K562 (cell line): ENCODE results near the gene ADAM10. TPM values are rescaled to one million over a fixed set of nuclear protein-coding genes. Genes with fewer than 3 reads are reported as not detected.

ENCODE experiments used
- CHD1 ChIP-seq: fragments of 200-600 bp; sonication (generic); IDR thresholded peaks from one replicate; pipeline ENCODE4 v1.6.1; 2012; ENCODE audit warnings: mild to moderate bottlenecking, moderate library complexity, low read length, inconsistent platforms
- CREB1 ChIP-seq, 2 experiments: sonication (generic) in 1 of 2; formaldehyde crosslinking in 1 of 2; IDR thresholded peaks; 2 replicates each; pipeline versions ENCODE4 v1.6.1 to v1.8.0; 2012 to 2022; ENCODE audit warnings: inconsistent platforms in 1 of 2, mild to moderate bottlenecking in 1 of 2, missing genetic modification reagents in 1 of 2, moderate library complexity in 1 of 2
- E4F1 ChIP-seq: fragments of 250-450 bp; sonication (Bioruptor Pico); IDR thresholded peaks from 2 replicates; pipeline ENCODE4 v1.5.0; 2021; ENCODE audit warnings: mild to moderate bottlenecking, borderline replicate concordance
- GABPA ChIP-seq: fragments of 200-800 bp; sonication (Bioruptor generic); conservative IDR thresholded peaks from 2 replicates; pipeline ENCODE4 v1.6.1; 2016; ENCODE audit warnings: low read depth, missing genetic modification characterization, missing compliant biosample characterization
- HDAC1 ChIP-seq, 2 experiments: fragments of 450-650 bp; IDR thresholded peaks; 2 replicates each; pipeline ENCODE4 v1.6.1; 2016 to 2017; ENCODE audit warnings: inconsistent platforms in 1 of 2, mild to moderate bottlenecking in 1 of 2, moderate library complexity in 1 of 2
- HINFP ChIP-seq: fragments of 450-650 bp; conservative IDR thresholded peaks from 2 replicates; pipeline ENCODE4 v1.6.1; 2016; ENCODE audit warnings: missing genetic modification characterization, low read depth, mild to moderate bottlenecking, control low read depth, missing compliant biosample characterization
- MEIS2 ChIP-seq: fragments of 450-650 bp; IDR thresholded peaks from 2 replicates; pipeline ENCODE4 v1.6.1; 2014; ENCODE audit warnings: mild to moderate bottlenecking; ENCODE audit not compliant: partially characterized antibody
- MTA3 ChIP-seq: fragments of 450-650 bp; formaldehyde crosslinking; IDR thresholded peaks from 2 replicates; pipeline ENCODE4 v1.6.1; 2017; ENCODE audit warnings: mild to moderate bottlenecking, borderline replicate concordance
- NR4A1 ChIP-seq, 2 experiments: fragments of 250-450 bp in 1 of 2; fragments of 450-650 bp in 1 of 2; sonication (Bioruptor Pico) in 1 of 2; IDR thresholded peaks; 2 replicates each; pipeline versions ENCODE4 v1.4.0 to v1.6.1; 2016 to 2020; ENCODE audit warnings: mild to moderate bottlenecking in 2 of 2, missing compliant biosample characterization in 1 of 2, missing genetic modification characterization in 1 of 2, moderate library complexity in 1 of 2
- POLR2A ChIP-seq: fragments of 450-650 bp; conservative IDR thresholded peaks from 2 replicates; pipeline ENCODE4 v1.6.1; 2016
- POLR2AphosphoS2 ChIP-seq: IDR thresholded peaks from 2 replicates; pipeline ENCODE4 v1.6.1; 2012; ENCODE audit warnings: low read length, improper control_type of control experiment
- RBM17 ChIP-seq: fragments of 200-400 bp; formaldehyde crosslinking; IDR thresholded peaks from 2 replicates; pipeline ENCODE4 v1.6.1; 2017; ENCODE audit warnings: low read depth, mild to moderate bottlenecking, low read length, borderline replicate concordance
- SAP30 ChIP-seq: fragments of 200-600 bp; sonication (generic); IDR thresholded peaks from 2 replicates; pipeline ENCODE4 v1.6.1; 2012; ENCODE audit warnings: borderline replicate concordance, low read depth, mild to moderate bottlenecking, moderate library complexity, low read length, control low read depth, inconsistent platforms; ENCODE audit not compliant: insufficient read depth, poor library complexity, severe bottlenecking
- TFAP4 ChIP-seq: sonication (generic); formaldehyde crosslinking; IDR thresholded peaks from 2 replicates; pipeline ENCODE4 v1.8.0; 2022; ENCODE audit warnings: missing genetic modification reagents, mild to moderate bottlenecking, moderate library complexity, borderline replicate concordance
- UBTF ChIP-seq, 2 experiments: IDR thresholded peaks; 2 replicates each; pipeline ENCODE4 v1.6.1; 2012; ENCODE audit warnings: improper control_type of control experiment in 2 of 2, low read depth in 2 of 2, low read length in 2 of 2, borderline replicate concordance in 1 of 2
- ZNF830 ChIP-seq: fragments of 250-450 bp; sonication (Bioruptor Pico); IDR thresholded peaks from 2 replicates; pipeline ENCODE4 v1.5.0; 2021; ENCODE audit warnings: mild to moderate bottlenecking
- polyA plus RNA-seq, 8 experiments: library from polyadenylated mRNA; depleted of rRNA in 4 of 8; stranded (reverse) in 5 of 8; unstranded in 3 of 8; fragments of >200 nt; fragmentation: Nextera tagmentation in 2 of 8; fragmentation: Illumina TruSeq in 1 of 8; extraction: Ambion mirVana in 2 of 8; extraction: Trizol in 1 of 8; gene quantifications; 2 replicates each; pipeline versions ENCODE4 v1.2.1 to v1.2.3, GENCODE V29; 2011 to 2014; ENCODE audit warnings: inconsistent platforms in 1 of 8, missing spikeins in 1 of 8
- total RNA-seq, 7 experiments: library from RNA; depleted of rRNA in 6 of 7; stranded (reverse); fragments of >200 nt in 6 of 7; fragmentation: Illumina TruSeq in 2 of 7; extraction: Trizol in 2 of 7; gene quantifications; 2 replicates each; pipeline versions ENCODE4 v1.2.1 to v1.2.3, GENCODE V29; 2011 to 2021; ENCODE audit warnings: low replicate concordance in 1 of 7

The ADAM10 gene
- total and polyA plus RNA-seq, 9 of the 15 experiments (the other 6 are each of a cell fraction or from before 2014, with no cell fraction given) = 11.9 to 152 (median 57.3) TPM

GRCh38 chr15:58748040-58748851 lies 1.3 kb downstream of the ADAM10 start (continued):
- TF ChIP-seq TFAP4 (CRISPR knock-in tag) (no peak), CHD1 (peak; percentile 5), ZNF830 (CRISPR knock-in tag) (no peak), MTA3 (peak; percentile 76; the same call in 1 of the 2 replicates), NR4A1 (CRISPR knock-in tag; IDR thresholded peaks at IDR 0.05) (no peak), NR4A1 (tag; IDR thresholded peaks at IDR 0.05) (no peak), RBM17 (no peak), CREB1 (IDR thresholded peaks at IDR 0.05) (no peak), CREB1 (CRISPR knock-in tag; IDR thresholded peaks at IDR 0.05) (no peak), E4F1 (CRISPR knock-in tag) (no peak), UBTF (IDR thresholded peaks at IDR 0.05; ENCODE audit: borderline replicate concordance in 1 of 2, low read depth in 2 of 2, low read length in 2 of 2) (peak in 1 of 2 experiments; percentile 52; a peak in 1 of 4 replicates), POLR2AphosphoS2 (no peak), MEIS2 (peak; percentile 37), POLR2A (0 out of 2 replicates have a peak, but pooled peaks have one; percentile 11), GABPA (tag) (peak; percentile 35; the same call in 1 of the 2 replicates), SAP30 (no peak), HINFP (tag) (no peak), HDAC1 (IDR thresholded peaks at IDR 0.05) (peak in 1 of 2 experiments; percentile 79; a peak in 2 of 4 replicates)
